HepG2 (cell line): ENCODE data around the gene MARCHF6. TPM values are rescaled to one million over a fixed set of nuclear protein-coding genes. Genes with fewer than 3 reads are reported as not detected.
A peak's percentile ranks its signal among the peaks of the same experiment; 100 is the strongest.

Experiments used
- ATAC-seq: fragments of 200-7000 bp; cut with Tn5 transposase; 3 replicates; pipeline ENCODE4 v1.9.1; 2020; ENCODE audit warnings: mild to moderate bottlenecking, moderate library complexity
- BruUV-seq: library from RNA; stranded (reverse); fragments of 400-500 nt; replicated peaks from 2 replicates; lab custom pipeline; 2021; lab: Mats Ljungman, UMichigan
- CTCF ChIA-PET: fragments of 300-600 bp; formaldehyde crosslinking; extraction: SDS; loops from one replicate; lab custom pipeline; 2021; ENCODE audit warnings: low total read pairs, inconsistent platforms, low intra/inter-chr PET ratio; lab: Yijun Ruan, JAX
- POLR2A ChIA-PET: fragments of 350-600 bp; sonication (Branson Sonifier 250); formaldehyde crosslinking; loops from one replicate; lab custom pipeline; 2020; ENCODE audit warnings: antibody characterized with exemption, inconsistent platforms; lab: Yijun Ruan, JAX
- DNase-seq: peaks from one replicate; pipeline ENCODE4 v3.0.0-alpha.2; 2015; ENCODE audit warnings: low spot score
- FAIRE-seq: peaks from 3 replicates; lab custom pipeline; 2011; peaks lifted over from hg19 to GRCh38; lab: Jason Lieb, UNC
- H2AFZ ChIP-seq: one replicate; pipeline ENCODE4 v1.6.1; 2011; ENCODE audit warnings: low read length, inconsistent platforms
- H3K27ac ChIP-seq: fragments of 300-600 bp; 3 replicates; pipeline ENCODE4 v1.8.0; 2011; ENCODE audit warnings: mixed run types, mild to moderate bottlenecking, mixed read lengths, low read length, inconsistent platforms; ENCODE audit not compliant: insufficient read depth; ENCODE audit errors: extremely low read length
- H3K27me3 ChIP-seq, 2 experiments: fragments of 200-600 bp in 1 of 2; 2 replicates in 1 of 2; 3 replicates in 1 of 2; pipeline versions ENCODE4 v1.6.0 to v1.8.0; 2011; ENCODE audit warnings: low read length in 2 of 2, mild to moderate bottlenecking in 2 of 2, moderate library complexity in 2 of 2, inconsistent platforms in 1 of 2; ENCODE audit not compliant: insufficient read depth in 2 of 2, control insufficient read depth in 1 of 2
- H3K36me3 ChIP-seq, 2 experiments: fragments of 200-600 bp in 1 of 2; replicated peaks in 1 of 2; 2 replicates in 1 of 2; 3 replicates in 1 of 2; pipeline versions ENCODE4 v1.5.1 to v1.8.0; 2011; ENCODE audit warnings: low read length in 2 of 2, inconsistent platforms in 1 of 2; ENCODE audit not compliant: insufficient read depth in 2 of 2, control insufficient read depth in 1 of 2
- H3K4me1 ChIP-seq: 2 replicates; pipeline ENCODE4 v1.5.1; 2012; ENCODE audit warnings: low read length, inconsistent platforms; ENCODE audit not compliant: insufficient read depth
- H3K4me2 ChIP-seq: 2 replicates; pipeline ENCODE4 v1.6.0; 2011; ENCODE audit warnings: low read depth, low read length, inconsistent platforms
- H3K4me3 ChIP-seq, 3 experiments: fragments of 200-600 bp in 1 of 3; sonication (generic), shearing (Covaris generic) in 1 of 3; replicated peaks in 1 of 3; 2 replicates each; pipeline ENCODE4 v1.5.1; 2011 to 2016; ENCODE audit warnings: low read length in 3 of 3, inconsistent platforms in 2 of 3, low read depth in 2 of 3, mild to moderate bottlenecking in 2 of 3, control low read depth in 1 of 3, mixed read lengths in 1 of 3; ENCODE audit not compliant: insufficient read depth in 1 of 3
- H3K79me2 ChIP-seq: one replicate; pipeline ENCODE4 v1.6.1; 2011; ENCODE audit warnings: low read length, inconsistent platforms; ENCODE audit not compliant: insufficient read depth
- H3K9ac ChIP-seq: 2 replicates; pipeline ENCODE4 v1.6.0; 2011; ENCODE audit warnings: mild to moderate bottlenecking, low read depth, low read length, inconsistent platforms; ENCODE audit not compliant: insufficient read depth
- H3K9me3 ChIP-seq: 2 replicates; pipeline ENCODE4 v1.5.1; 2012; ENCODE audit warnings: mild to moderate bottlenecking, low read length
- H4K20me1 ChIP-seq: 2 replicates; pipeline ENCODE4 v1.6.0; 2011; ENCODE audit warnings: inconsistent platforms, mild to moderate bottlenecking, low read length, moderate library complexity; ENCODE audit not compliant: insufficient read depth
- CEBPG ChIP-seq: IDR thresholded peaks from 2 replicates; pipeline ENCODE4 v1.6.1; 2016
- PHB2 ChIP-seq: fragments of 450-650 bp; IDR thresholded peaks from 2 replicates; pipeline ENCODE4 v1.6.1; 2018; ENCODE audit not compliant: partially characterized antibody
- SAP130 ChIP-seq: IDR thresholded peaks from 2 replicates; pipeline ENCODE4 v1.6.1; 2016; ENCODE audit warnings: low read depth
- ZNF543 ChIP-seq: sonication (generic); formaldehyde crosslinking; IDR thresholded peaks from 2 replicates; pipeline ENCODE4 v1.4.0; 2020; ENCODE audit warnings: mild to moderate bottlenecking, missing genetic modification reagents
- ZNF678 ChIP-seq: sonication (generic); formaldehyde crosslinking; IDR thresholded peaks from 2 replicates; pipeline ENCODE4 v1.4.0; 2020; ENCODE audit warnings: mild to moderate bottlenecking, missing genetic modification reagents
- ZNF746 ChIP-seq: sonication (generic); formaldehyde crosslinking; IDR thresholded peaks from 2 replicates; pipeline ENCODE4 v1.8.0; 2022; ENCODE audit warnings: mild to moderate bottlenecking, missing genetic modification reagents
- ZNF766 ChIP-seq: sonication (generic); formaldehyde crosslinking; IDR thresholded peaks from 2 replicates; pipeline ENCODE4 v1.5.0; 2020; ENCODE audit warnings: missing genetic modification reagents, borderline replicate concordance
- ZNF850 ChIP-seq: sonication (generic); formaldehyde crosslinking; conservative IDR thresholded peaks from 2 replicates; pipeline ENCODE4 v1.9.0; 2021; ENCODE audit warnings: mild to moderate bottlenecking, missing genetic modification reagents
- WGBS: methylation state at CpG from one replicate; pipeline ENCODE4 v1.1.6; 2017; ENCODE audit warnings: low lambda C conversion rate; 5-methylcytosine and 5-hydroxymethylcytosine counted together
- in situ Hi-C: cut with HindIII; loops from 2 replicates; pipeline ENCODE4 v1.10.0; 2017; ENCODE audit warnings: low pct_unique_long_range_greater_than_20kb; ENCODE audit not compliant: extremely low pct_ligation_motif_present
- intact Hi-C: fragments of 100-400 bp; cut with micrococcal nuclease; formaldehyde crosslinking; loops from one replicate; pipeline ENCODE4 v1.10.0; 2022; ENCODE audit not compliant: unreplicated experiment
- polyA plus RNA-seq, 8 experiments: library from polyadenylated mRNA; depleted of rRNA in 3 of 8; stranded (reverse) in 7 of 8; unstranded in 1 of 8; fragments of >200 nt; fragmentation: Illumina TruSeq in 4 of 8; extraction: Trizol in 4 of 8; gene quantifications; 2 replicates each; pipeline versions ENCODE4 v1.2.1 to v1.2.3, GENCODE V29; 2011 to 2016; ENCODE audit warnings: low read depth in 4 of 8, missing spikeins in 1 of 8, mixed read lengths in 1 of 8; ENCODE audit not compliant: insufficient read depth in 1 of 8
- total RNA-seq, 5 experiments: library from RNA; depleted of rRNA; stranded (reverse); fragments of >200 nt; fragmentation: Illumina TruSeq; extraction: Trizol; gene quantifications; 2 replicates each; pipeline ENCODE4 v1.2.3, GENCODE V29; 2016; ENCODE audit warnings: low read depth in 1 of 5
- TF ChIP-seq, protein P1 (sequence below): sonication (generic); formaldehyde crosslinking; IDR thresholded peaks from 2 replicates; pipeline ENCODE4 v1.8.1; 2022; ENCODE audit warnings: low read depth, mild to moderate bottlenecking, missing genetic modification reagents
- TF ChIP-seq, protein P2 (sequence below): sonication (generic); formaldehyde crosslinking; IDR thresholded peaks from 2 replicates; pipeline ENCODE4 v1.4.0; 2020; ENCODE audit warnings: missing genetic modification reagents, borderline replicate concordance
- TF ChIP-seq, protein P3 (sequence below): sonication (generic); formaldehyde crosslinking; IDR thresholded peaks from 2 replicates; pipeline ENCODE4 v1.8.1; 2023; ENCODE audit warnings: missing genetic modification reagents, inconsistent platforms, borderline replicate concordance
- TF ChIP-seq, protein P4 (sequence below): sonication (generic); formaldehyde crosslinking; IDR thresholded peaks from 2 replicates; pipeline ENCODE4 v1.5.0; 2020; ENCODE audit warnings: mild to moderate bottlenecking, missing genetic modification reagents

MARCHF6 gene
- total and polyA plus RNA-seq, 2 of the 13 experiments (the other 11 are each of a cell fraction or from before 2014, with no cell fraction given) = 48.6 to 107 TPM

DNA sequence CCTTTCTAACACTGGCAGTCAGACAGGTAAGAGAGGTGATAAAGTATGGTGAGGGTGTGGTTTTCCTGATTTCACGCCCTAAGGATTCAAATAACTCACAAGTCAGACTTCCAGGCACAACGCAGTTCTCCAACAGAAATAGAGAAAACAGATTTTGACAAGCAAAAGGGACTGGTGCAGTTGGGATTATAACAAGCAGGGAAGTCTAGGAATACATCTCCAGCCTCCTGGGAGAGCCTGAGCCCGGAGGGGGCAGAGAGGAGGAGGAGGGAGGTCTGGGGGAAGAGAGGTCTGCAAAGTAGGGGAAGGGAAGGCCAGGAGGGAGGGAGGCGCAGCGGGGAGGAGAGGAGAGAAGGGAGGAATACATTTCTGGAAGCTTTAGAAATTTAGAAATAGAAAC, 47.4 kb upstream of the MARCHF6 start:
- Histone ChIP-seq H3K9ac (peak overlapping the region; percentile 78), H3K4me1 (peaks cover 71% of the 10 kb centered on the region), H2AFZ (no peak overlapping the region), H4K20me1 (no peaks in the 10 kb centered on the region), H3K4me2 (peak overlapping the region; percentile 92), H3K9me3 (no peaks in the 10 kb centered on the region), H3K27ac (no peak overlapping the region), H3K79me2 (peaks cover 2% of the 10 kb centered on the region), H3K36me3 (no peaks in the 10 kb centered on the region), H3K27me3 (no peaks in the 10 kb centered on the region; a peak in 1 of 5 replicates), H3K4me3 (peak overlapping the region in 2 of 3 experiments; percentile 85 to 92; a peak in 5 of 6 replicates)
- BruUV-seq = no TSS peak
- ATAC-seq (no peak), FAIRE-seq (no peak), DNase-seq (no peak)
- WGBS = 79% methylated on average over 5 of the region's 5 CpGs
- intact Hi-C loops = no loop called here
- CTCF ChIA-PET = no interaction called here
- in situ Hi-C loops = no loop called here
- POLR2A ChIA-PET = interaction anchor here (1.9 kb wide), 1 partner anchor 47 kb away, joined by 6 read pairs; the partner anchor contains the start of gene MARCHF6
- TF ChIP-seq, protein P1, sequence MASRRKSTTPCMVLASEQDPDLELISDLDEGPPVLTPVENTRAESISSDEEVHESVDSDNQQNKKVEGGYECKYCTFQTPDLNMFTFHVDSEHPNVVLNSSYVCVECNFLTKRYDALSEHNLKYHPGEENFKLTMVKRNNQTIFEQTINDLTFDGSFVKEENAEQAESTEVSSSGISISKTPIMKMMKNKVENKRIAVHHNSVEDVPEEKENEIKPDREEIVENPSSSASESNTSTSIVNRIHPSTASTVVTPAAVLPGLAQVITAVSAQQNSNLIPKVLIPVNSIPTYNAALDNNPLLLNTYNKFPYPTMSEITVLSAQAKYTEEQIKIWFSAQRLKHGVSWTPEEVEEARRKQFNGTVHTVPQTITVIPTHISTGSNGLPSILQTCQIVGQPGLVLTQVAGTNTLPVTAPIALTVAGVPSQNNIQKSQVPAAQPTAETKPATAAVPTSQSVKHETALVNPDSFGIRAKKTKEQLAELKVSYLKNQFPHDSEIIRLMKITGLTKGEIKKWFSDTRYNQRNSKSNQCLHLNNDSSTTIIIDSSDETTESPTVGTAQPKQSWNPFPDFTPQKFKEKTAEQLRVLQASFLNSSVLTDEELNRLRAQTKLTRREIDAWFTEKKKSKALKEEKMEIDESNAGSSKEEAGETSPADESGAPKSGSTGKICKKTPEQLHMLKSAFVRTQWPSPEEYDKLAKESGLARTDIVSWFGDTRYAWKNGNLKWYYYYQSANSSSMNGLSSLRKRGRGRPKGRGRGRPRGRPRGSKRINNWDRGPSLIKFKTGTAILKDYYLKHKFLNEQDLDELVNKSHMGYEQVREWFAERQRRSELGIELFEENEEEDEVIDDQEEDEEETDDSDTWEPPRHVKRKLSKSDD (CRISPR knock-in tag) = no peak
- TF ChIP-seq, protein P2, sequence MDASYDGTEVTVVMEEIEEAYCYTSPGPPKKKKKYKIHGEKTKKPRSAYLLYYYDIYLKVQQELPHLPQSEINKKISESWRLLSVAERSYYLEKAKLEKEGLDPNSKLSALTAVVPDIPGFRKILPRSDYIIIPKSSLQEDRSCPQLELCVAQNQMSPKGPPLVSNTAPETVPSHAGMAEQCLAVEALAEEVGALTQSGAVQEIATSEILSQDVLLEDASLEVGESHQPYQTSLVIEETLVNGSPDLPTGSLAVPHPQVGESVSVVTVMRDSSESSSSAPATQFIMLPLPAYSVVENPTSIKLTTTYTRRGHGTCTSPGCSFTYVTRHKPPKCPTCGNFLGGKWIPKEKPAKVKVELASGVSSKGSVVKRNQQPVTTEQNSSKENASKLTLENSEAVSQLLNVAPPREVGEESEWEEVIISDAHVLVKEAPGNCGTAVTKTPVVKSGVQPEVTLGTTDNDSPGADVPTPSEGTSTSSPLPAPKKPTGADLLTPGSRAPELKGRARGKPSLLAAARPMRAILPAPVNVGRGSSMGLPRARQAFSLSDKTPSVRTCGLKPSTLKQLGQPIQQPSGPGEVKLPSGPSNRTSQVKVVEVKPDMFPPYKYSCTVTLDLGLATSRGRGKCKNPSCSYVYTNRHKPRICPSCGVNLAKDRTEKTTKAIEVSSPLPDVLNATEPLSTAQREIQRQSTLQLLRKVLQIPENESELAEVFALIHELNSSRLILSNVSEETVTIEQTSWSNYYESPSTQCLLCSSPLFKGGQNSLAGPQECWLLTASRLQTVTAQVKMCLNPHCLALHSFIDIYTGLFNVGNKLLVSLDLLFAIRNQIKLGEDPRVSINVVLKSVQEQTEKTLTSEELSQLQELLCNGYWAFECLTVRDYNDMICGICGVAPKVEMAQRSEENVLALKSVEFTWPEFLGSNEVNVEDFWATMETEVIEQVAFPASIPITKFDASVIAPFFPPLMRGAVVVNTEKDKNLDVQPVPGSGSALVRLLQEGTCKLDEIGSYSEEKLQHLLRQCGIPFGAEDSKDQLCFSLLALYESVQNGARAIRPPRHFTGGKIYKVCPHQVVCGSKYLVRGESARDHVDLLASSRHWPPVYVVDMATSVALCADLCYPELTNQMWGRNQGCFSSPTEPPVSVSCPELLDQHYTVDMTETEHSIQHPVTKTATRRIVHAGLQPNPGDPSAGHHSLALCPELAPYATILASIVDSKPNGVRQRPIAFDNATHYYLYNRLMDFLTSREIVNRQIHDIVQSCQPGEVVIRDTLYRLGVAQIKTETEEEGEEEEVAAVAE (CRISPR knock-in tag) = no peak
- no peak for TF ChIP-seq ZNF850 (CRISPR knock-in tag)
- TF ChIP-seq, protein P3, sequence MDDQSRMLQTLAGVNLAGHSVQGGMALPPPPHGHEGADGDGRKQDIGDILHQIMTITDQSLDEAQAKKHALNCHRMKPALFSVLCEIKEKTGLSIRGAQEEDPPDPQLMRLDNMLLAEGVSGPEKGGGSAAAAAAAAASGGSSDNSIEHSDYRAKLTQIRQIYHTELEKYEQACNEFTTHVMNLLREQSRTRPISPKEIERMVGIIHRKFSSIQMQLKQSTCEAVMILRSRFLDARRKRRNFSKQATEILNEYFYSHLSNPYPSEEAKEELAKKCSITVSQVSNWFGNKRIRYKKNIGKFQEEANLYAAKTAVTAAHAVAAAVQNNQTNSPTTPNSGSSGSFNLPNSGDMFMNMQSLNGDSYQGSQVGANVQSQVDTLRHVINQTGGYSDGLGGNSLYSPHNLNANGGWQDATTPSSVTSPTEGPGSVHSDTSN (CRISPR knock-in tag) = no peak
- TF ChIP-seq ZNF678 (CRISPR knock-in tag) = no peak
- no peak for TF ChIP-seq ZNF543 (CRISPR knock-in tag)
- no peak for TF ChIP-seq CEBPG
- no peak for TF ChIP-seq ZNF766
- TF ChIP-seq PHB2 = no peak
- TF ChIP-seq ZNF746 (CRISPR knock-in tag) = no peak
- no peak for TF ChIP-seq SAP130 (CRISPR knock-in tag)
- TF ChIP-seq, protein P4, sequence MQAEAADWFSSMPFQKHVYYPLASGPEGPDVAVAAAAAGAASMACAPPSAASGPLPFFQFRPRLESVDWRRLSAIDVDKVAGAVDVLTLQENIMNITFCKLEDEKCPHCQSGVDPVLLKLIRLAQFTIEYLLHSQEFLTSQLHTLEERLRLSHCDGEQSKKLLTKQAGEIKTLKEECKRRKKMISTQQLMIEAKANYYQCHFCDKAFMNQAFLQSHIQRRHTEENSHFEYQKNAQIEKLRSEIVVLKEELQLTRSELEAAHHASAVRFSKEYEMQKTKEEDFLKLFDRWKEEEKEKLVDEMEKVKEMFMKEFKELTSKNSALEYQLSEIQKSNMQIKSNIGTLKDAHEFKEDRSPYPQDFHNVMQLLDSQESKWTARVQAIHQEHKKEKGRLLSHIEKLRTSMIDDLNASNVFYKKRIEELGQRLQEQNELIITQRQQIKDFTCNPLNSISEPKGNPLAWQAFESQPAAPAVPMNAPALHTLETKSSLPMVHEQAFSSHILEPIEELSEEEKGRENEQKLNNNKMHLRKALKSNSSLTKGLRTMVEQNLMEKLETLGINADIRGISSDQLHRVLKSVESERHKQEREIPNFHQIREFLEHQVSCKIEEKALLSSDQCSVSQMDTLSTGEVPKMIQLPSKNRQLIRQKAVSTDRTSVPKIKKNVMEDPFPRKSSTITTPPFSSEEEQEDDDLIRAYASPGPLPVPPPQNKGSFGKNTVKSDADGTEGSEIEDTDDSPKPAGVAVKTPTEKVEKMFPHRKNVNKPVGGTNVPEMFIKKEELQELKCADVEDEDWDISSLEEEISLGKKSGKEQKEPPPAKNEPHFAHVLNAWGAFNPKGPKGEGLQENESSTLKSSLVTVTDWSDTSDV (CRISPR knock-in tag) = no peak
